ENCODE data around the gene GP2. TPM values are rescaled to one million over a fixed set of nuclear protein-coding genes. Genes with fewer than 3 reads are reported as not detected.

The GP2 gene
- total RNA-seq, 1 donor from 2014 or later, result not detected

- no peak for DNase-seq (ENCODE audit: low read depth)
- H3K4me3 ChIP-seq (ENCODE audit: low read depth, low read length), result no peak overlapping the region
- TF ChIP-seq CTCF (conservative IDR thresholded peaks at IDR 0.05; ENCODE audit: low read depth, low read length), result no peak
Observed at GRCh38 chr16:20320592-20320991, 6.7 kb downstream of the GP2 start.

GRCh38 chr16:20320178-20320577 lies 7.1 kb downstream of the GP2 start:
- no peak for DNase-seq (ENCODE audit: low read depth)
- no peak for TF ChIP-seq CTCF (conservative IDR thresholded peaks at IDR 0.05; ENCODE audit: low read depth, low read length)

GRCh38 chr16:20319406-20319805 lies 7.9 kb downstream of the GP2 start:
- H3K4me3 ChIP-seq (ENCODE audit: low read depth, low read length), result no peak overlapping the region
- no peak for DNase-seq (ENCODE audit: low read depth)
- TF ChIP-seq CTCF (conservative IDR thresholded peaks at IDR 0.05; ENCODE audit: low read depth, low read length), result no peak

More at GRCh38 chr16:20320178-20320577, 7.1 kb downstream of the GP2 start:
- H3K4me3 ChIP-seq (ENCODE audit: low read depth, low read length), result no peak overlapping the region

GRCh38 chr16:20318437-20318836 lies 8.9 kb downstream of the GP2 start:
- H3K4me3 ChIP-seq (ENCODE audit: low read depth, low read length), result no peak overlapping the region
- no peak for DNase-seq (ENCODE audit: low read depth)
- TF ChIP-seq CTCF (conservative IDR thresholded peaks at IDR 0.05; ENCODE audit: low read depth, low read length), result no peak

GRCh38 chr16:20318006-20318405 lies 9.3 kb downstream of the GP2 start:
- no peak overlapping the region for H3K4me3 ChIP-seq (ENCODE audit: low read depth, low read length)
- no peak for DNase-seq (ENCODE audit: low read depth)
- TF ChIP-seq CTCF (conservative IDR thresholded peaks at IDR 0.05; ENCODE audit: low read depth, low read length), result no peak

GRCh38 chr16:20317117-20317516 lies 10.2 kb downstream of the GP2 start:
- no peak for TF ChIP-seq CTCF (conservative IDR thresholded peaks at IDR 0.05; ENCODE audit: low read depth, low read length)
- no peak for DNase-seq (ENCODE audit: low read depth)
- H3K4me3 ChIP-seq (ENCODE audit: low read depth, low read length), result no peak overlapping the region

- no peak overlapping the region for H3K4me3 ChIP-seq (ENCODE audit: low read depth, low read length)
- TF ChIP-seq CTCF (conservative IDR thresholded peaks at IDR 0.05; ENCODE audit: low read depth, low read length), result no peak
- no peak for DNase-seq (ENCODE audit: low read depth)
Observed at GRCh38 chr16:20316715-20317114, 10.6 kb downstream of the GP2 start.

Measured in epithelial cell of proximal tubule (primary cell).